ENCODE results near the gene CBX2.

The CBX2 gene

GRCh38 chr17:79792341-79792871, 14.5 kb downstream of the CBX2 start:
- no peak for TF ChIP-seq CTCF (IDR thresholded peaks at IDR 0.05; ENCODE audit: low read depth, low read length)
- Histone ChIP-seq H3K4me3 (ENCODE audit: low read depth, low read length) (no peak overlapping the region), H3K4me1 (peaks cover 14% of the 10 kb centered on the region), H3K36me3 (peaks cover 19% of the 10 kb centered on the region), H3K9me3 (no peaks in the 10 kb centered on the region), H3K27me3 (peaks cover 20% of the 10 kb centered on the region)
- no peak for DNase-seq

DNA sequence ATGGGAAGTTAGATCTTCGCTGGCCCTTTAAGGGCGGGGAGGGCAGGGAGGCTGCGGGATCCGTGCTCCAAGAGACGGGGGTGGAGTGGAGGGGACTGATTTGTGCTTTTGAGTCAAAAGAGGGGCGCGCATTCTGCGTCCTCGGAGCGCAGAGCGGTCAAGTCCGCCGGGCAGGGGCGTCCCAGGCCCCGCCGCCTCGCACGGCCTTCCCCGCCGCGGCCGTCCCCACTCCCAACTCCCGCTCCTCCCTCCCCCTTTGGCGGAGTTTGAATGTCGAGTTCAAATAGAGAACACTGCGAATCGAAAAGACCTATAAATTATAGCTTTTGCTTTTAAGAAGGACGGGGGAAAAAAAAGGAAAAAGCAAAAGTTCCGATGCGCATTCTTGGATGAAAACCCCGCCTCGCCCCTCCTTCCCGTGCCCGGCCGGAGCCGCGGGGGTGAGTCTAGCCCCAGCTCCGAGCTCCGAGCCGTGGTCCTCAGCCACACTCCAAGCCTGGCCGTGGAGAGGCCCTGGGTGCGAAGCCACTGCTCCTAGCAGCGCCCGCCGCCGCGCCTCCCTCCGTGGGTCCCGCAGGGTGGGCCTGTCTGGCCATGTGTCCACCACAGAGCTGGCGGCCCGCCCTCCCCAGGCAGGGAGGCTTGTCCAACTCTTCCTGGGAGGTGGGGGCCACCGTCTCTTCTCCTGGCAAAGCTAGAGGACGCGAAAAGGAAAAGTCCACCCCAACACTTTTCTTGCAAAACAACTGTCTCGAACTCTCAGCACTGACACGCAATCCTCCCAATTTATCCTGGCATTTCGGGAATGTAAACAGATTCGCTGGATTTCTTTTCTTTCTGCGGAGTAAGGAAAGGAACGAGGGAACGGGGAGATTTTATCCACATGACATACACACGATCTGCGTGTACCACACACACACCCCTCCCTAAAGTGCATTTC, 15.3 kb downstream of the CBX2 start:
- peaks cover 19% of the 10 kb centered on the region for H3K4me1 ChIP-seq
- no peaks in the 10 kb centered on the region for H3K9me3 ChIP-seq
- peaks cover 20% of the 10 kb centered on the region for H3K27me3 ChIP-seq
- no peak for DNase-seq
- TF ChIP-seq CTCF (IDR thresholded peaks at IDR 0.05; ENCODE audit: low read depth, low read length): no peak
- peaks cover 19% of the 10 kb centered on the region for H3K36me3 ChIP-seq
- H3K4me3 ChIP-seq (ENCODE audit: low read depth, low read length): no peak overlapping the region

- no peak overlapping the region for H3K4me3 ChIP-seq (ENCODE audit: low read depth, low read length)
- H3K36me3 ChIP-seq: peaks cover 19% of the 10 kb centered on the region
- peaks cover 20% of the 10 kb centered on the region for H3K27me3 ChIP-seq
- H3K4me1 ChIP-seq: peaks cover 22% of the 10 kb centered on the region
- TF ChIP-seq CTCF (IDR thresholded peaks at IDR 0.05; ENCODE audit: low read depth, low read length): no peak
- H3K9me3 ChIP-seq: no peaks in the 10 kb centered on the region
- peak; percentile 71 for DNase-seq
Measured at GRCh38 chr17:79793924-79794304, 16.0 kb downstream of the CBX2 start.

GRCh38 chr17:79794659-79795511, 16.9 kb downstream of the CBX2 start:
- Histone ChIP-seq H3K4me3 (ENCODE audit: low read depth, low read length) (no peak overlapping the region), H3K27me3 (peaks cover 20% of the 10 kb centered on the region), H3K36me3 (peaks cover 19% of the 10 kb centered on the region), H3K4me1 (peaks cover 24% of the 10 kb centered on the region), H3K9me3 (no peaks in the 10 kb centered on the region)
- TF ChIP-seq CTCF (IDR thresholded peaks at IDR 0.05; ENCODE audit: low read depth, low read length): no peak
- no peak for DNase-seq

GRCh38 chr17:79795795-79796443, 18.0 kb downstream of the CBX2 start:
- peaks cover 19% of the 10 kb centered on the region for H3K36me3 ChIP-seq
- H3K9me3 ChIP-seq: no peaks in the 10 kb centered on the region
- no peak for DNase-seq
- peak overlapping the region; percentile 71 for H3K4me3 ChIP-seq (ENCODE audit: low read depth, low read length)
- TF ChIP-seq CTCF (IDR thresholded peaks at IDR 0.05; ENCODE audit: low read depth, low read length): no peak
- H3K4me1 ChIP-seq: peaks cover 25% of the 10 kb centered on the region
- peaks cover 10% of the 10 kb centered on the region for H3K27me3 ChIP-seq
